ENCODE results near the gene ADARB2.

ADARB2 gene

GRCh38 chr10:1627945-1628344, 109.4 kb downstream of the ADARB2 start:
- ChIA-PET POLR2A (no interaction called here), CTCF (no interaction called here)
- TF ChIP-seq FOXM1 (IDR thresholded peaks at IDR 0.05; ENCODE audit: borderline replicate concordance): no peak
- no peak for DNase-seq (ENCODE audit: extremely low spot score)

GRCh38 chr10:1626835-1627234, 110.5 kb downstream of the ADARB2 start:
- CTCF ChIA-PET: no interaction called here

GRCh38 chr10:1626410-1626809, 110.9 kb downstream of the ADARB2 start:
- ChIA-PET CTCF (no interaction called here), POLR2A (no interaction called here)
- no peak for DNase-seq (ENCODE audit: extremely low spot score)
- TF ChIP-seq SP1 (IDR thresholded peaks at IDR 0.05) (no peak), ELF4 (IDR thresholded peaks at IDR 0.05) (no peak), L3MBTL2 (conservative IDR thresholded peaks at IDR 0.05) (no peak), ZNF384 (IDR thresholded peaks at IDR 0.05) (no peak), FOXA1 (IDR thresholded peaks at IDR 0.05) (no peak), NFRKB (IDR thresholded peaks at IDR 0.05) (no peak), ARNT (IDR thresholded peaks at IDR 0.05) (no peak), SUZ12 (IDR thresholded peaks at IDR 0.05) (no peak), FOXK2 (IDR thresholded peaks at IDR 0.05) (no peak), TARDBP (IDR thresholded peaks at IDR 0.05) (no peak), BHLHE40 (IDR thresholded peaks at IDR 0.05; ENCODE audit: borderline replicate concordance) (no peak), LEF1 (IDR thresholded peaks at IDR 0.05; ENCODE audit: borderline replicate concordance) (no peak), HDGF (IDR thresholded peaks at IDR 0.05; ENCODE audit: borderline replicate concordance) (no peak), CTBP1 (IDR thresholded peaks at IDR 0.05; ENCODE audit: borderline replicate concordance) (no peak), PKNOX1 (IDR thresholded peaks at IDR 0.05) (no peak), FOXM1 (IDR thresholded peaks at IDR 0.05; ENCODE audit: borderline replicate concordance) (no peak)

More at GRCh38 chr10:1626835-1627234, 110.5 kb downstream of the ADARB2 start:
- no peak for TF ChIP-seq SP1 (IDR thresholded peaks at IDR 0.05)
- TF ChIP-seq L3MBTL2 (conservative IDR thresholded peaks at IDR 0.05): no peak
- TF ChIP-seq NFRKB (IDR thresholded peaks at IDR 0.05): no peak
- TF ChIP-seq ELF4 (IDR thresholded peaks at IDR 0.05): no peak
- no peak for TF ChIP-seq PKNOX1 (IDR thresholded peaks at IDR 0.05)
- no peak for TF ChIP-seq CTBP1 (IDR thresholded peaks at IDR 0.05; ENCODE audit: borderline replicate concordance)
- POLR2A ChIA-PET: no interaction called here
- no peak for DNase-seq (ENCODE audit: extremely low spot score)

GRCh38 chr10:1625731-1626130, 111.6 kb downstream of the ADARB2 start:
- POLR2A ChIA-PET: no interaction called here
- CTCF ChIA-PET: no interaction called here
- no peak for DNase-seq (ENCODE audit: extremely low spot score)
- TF ChIP-seq LEF1 (IDR thresholded peaks at IDR 0.05; ENCODE audit: borderline replicate concordance) (no peak), FOXK2 (IDR thresholded peaks at IDR 0.05) (no peak), L3MBTL2 (conservative IDR thresholded peaks at IDR 0.05) (no peak), FOXM1 (IDR thresholded peaks at IDR 0.05; ENCODE audit: borderline replicate concordance) (no peak), ELF4 (IDR thresholded peaks at IDR 0.05) (no peak), SP1 (IDR thresholded peaks at IDR 0.05) (no peak), BHLHE40 (IDR thresholded peaks at IDR 0.05; ENCODE audit: borderline replicate concordance) (no peak), SUZ12 (IDR thresholded peaks at IDR 0.05) (no peak), HDGF (IDR thresholded peaks at IDR 0.05; ENCODE audit: borderline replicate concordance) (no peak), PKNOX1 (IDR thresholded peaks at IDR 0.05) (no peak), ARNT (IDR thresholded peaks at IDR 0.05) (no peak), NFRKB (IDR thresholded peaks at IDR 0.05) (no peak), CTBP1 (IDR thresholded peaks at IDR 0.05; ENCODE audit: borderline replicate concordance) (no peak), ZNF384 (IDR thresholded peaks at IDR 0.05) (no peak), FOXA1 (IDR thresholded peaks at IDR 0.05) (no peak), TARDBP (IDR thresholded peaks at IDR 0.05) (no peak)

- CTCF ChIA-PET: no interaction called here
- TF ChIP-seq L3MBTL2 (conservative IDR thresholded peaks at IDR 0.05): no peak
- TF ChIP-seq ARNT (IDR thresholded peaks at IDR 0.05): no peak
- no peak for TF ChIP-seq ELF4 (IDR thresholded peaks at IDR 0.05)
- TF ChIP-seq TARDBP (IDR thresholded peaks at IDR 0.05): no peak
- TF ChIP-seq CTBP1 (IDR thresholded peaks at IDR 0.05; ENCODE audit: borderline replicate concordance): no peak
- no peak for TF ChIP-seq LEF1 (IDR thresholded peaks at IDR 0.05; ENCODE audit: borderline replicate concordance)
- TF ChIP-seq SP1 (IDR thresholded peaks at IDR 0.05): no peak
- TF ChIP-seq FOXM1 (IDR thresholded peaks at IDR 0.05; ENCODE audit: borderline replicate concordance): no peak
- TF ChIP-seq NFRKB (IDR thresholded peaks at IDR 0.05): no peak
- TF ChIP-seq PKNOX1 (IDR thresholded peaks at IDR 0.05): no peak
- no peak for TF ChIP-seq HDGF (IDR thresholded peaks at IDR 0.05; ENCODE audit: borderline replicate concordance)
- TF ChIP-seq ZNF384 (IDR thresholded peaks at IDR 0.05): no peak
- POLR2A ChIA-PET: no interaction called here
- no peak for DNase-seq (ENCODE audit: extremely low spot score)
Observed at GRCh38 chr10:1625079-1625478, 112.2 kb downstream of the ADARB2 start.

GRCh38 chr10:1624240-1624639, 113.1 kb downstream of the ADARB2 start:
- ChIA-PET CTCF (no interaction called here), POLR2A (no interaction called here)
- no peak for DNase-seq (ENCODE audit: extremely low spot score)
- TF ChIP-seq TARDBP (IDR thresholded peaks at IDR 0.05): no peak
- no peak for TF ChIP-seq HDGF (IDR thresholded peaks at IDR 0.05; ENCODE audit: borderline replicate concordance)
- TF ChIP-seq FOXM1 (IDR thresholded peaks at IDR 0.05; ENCODE audit: borderline replicate concordance): no peak
- TF ChIP-seq ELF4 (IDR thresholded peaks at IDR 0.05): no peak
- TF ChIP-seq SUZ12 (IDR thresholded peaks at IDR 0.05): no peak
- no peak for TF ChIP-seq ARNT (IDR thresholded peaks at IDR 0.05)
- no peak for TF ChIP-seq FOXA1 (IDR thresholded peaks at IDR 0.05)
- TF ChIP-seq PKNOX1 (IDR thresholded peaks at IDR 0.05): no peak
- TF ChIP-seq SP1 (IDR thresholded peaks at IDR 0.05): no peak
- no peak for TF ChIP-seq FOXK2 (IDR thresholded peaks at IDR 0.05)
- no peak for TF ChIP-seq NFRKB (IDR thresholded peaks at IDR 0.05)
- TF ChIP-seq LEF1 (IDR thresholded peaks at IDR 0.05; ENCODE audit: borderline replicate concordance): no peak
- TF ChIP-seq CTBP1 (IDR thresholded peaks at IDR 0.05; ENCODE audit: borderline replicate concordance): no peak
- no peak for TF ChIP-seq BHLHE40 (IDR thresholded peaks at IDR 0.05; ENCODE audit: borderline replicate concordance)

Measured in HEK293T (cell line).